ENCODE measurements around the gene COL15A1. TPM values are rescaled to one million over a fixed set of nuclear protein-coding genes. Genes with fewer than 3 reads are reported as not detected.

Gene COL15A1
- total RNA-seq, 1 donor from 2014 or later = 0.07 TPM

- Mint-ChIP-seq H3K27ac (peak overlapping the region; percentile 83), H3K4me3 (peak overlapping the region; percentile 89), H3K27me3 (no peaks in the 10 kb centered on the region), H3K4me1 (peaks cover 37% of the 10 kb centered on the region), H3K36me3 (ENCODE audit: low read depth) (no peaks in the 10 kb centered on the region), H3K9me3 (peaks cover 6% of the 10 kb centered on the region)
- ChIA-PET CTCF (interaction anchor here (1.0 to 2.1 kb wide), 7 partner anchors 27 to 106 kb away, joined by 3 to 15 read pairs (median 9); no protein-coding TSS in a partner anchor), POLR2A (interaction anchor here (1.7 to 4.8 kb wide), 6 partner anchors 10 to 109 kb away, joined by 8 to 54 read pairs (median 14); no protein-coding TSS in a partner anchor)
- no peak for DNase-seq
- intact Hi-C loops (cut with micrococcal nuclease) = no loop called here
- no peak for ATAC-seq (ENCODE audit: low read depth)
- TF ChIP-seq CTCF (IDR thresholded peaks at IDR 0.05) = no peak
Measured at GRCh38 chr9:99103054-99103895, 159.6 kb downstream of the COL15A1 start.

- Mint-ChIP-seq H3K27me3 (no peaks in the 10 kb centered on the region), H3K27ac (peak overlapping the region; percentile 83), H3K4me1 (peaks cover 44% of the 10 kb centered on the region), H3K36me3 (ENCODE audit: low read depth) (no peaks in the 10 kb centered on the region), H3K9me3 (peaks cover 6% of the 10 kb centered on the region), H3K4me3 (peak overlapping the region; percentile 89)
- ATAC-seq (ENCODE audit: low read depth) = no peak
- no peak for DNase-seq
- TF ChIP-seq CTCF (IDR thresholded peaks at IDR 0.05) = no peak
- intact Hi-C loops (cut with micrococcal nuclease) = loop anchor here (1.0 to 2.0 kb wide), 7 partner anchors 26 to 803 kb away; partner anchors contain the start of gene STX17
- POLR2A ChIA-PET = interaction anchor here (0.6 to 4.8 kb wide), 13 partner anchors 10 to 718 kb away, joined by 3 to 54 read pairs (median 8); no protein-coding TSS in a partner anchor
- CTCF ChIA-PET = interaction anchor here (1.0 to 2.1 kb wide), 6 partner anchors 27 to 107 kb away, joined by 3 to 15 read pairs (median 10); no protein-coding TSS in a partner anchor
Measured at GRCh38 chr9:99103901-99104458, 160.3 kb downstream of the COL15A1 start.

- Mint-ChIP-seq H3K36me3 (ENCODE audit: low read depth) (no peaks in the 10 kb centered on the region), H3K27me3 (no peaks in the 10 kb centered on the region), H3K4me1 (peaks cover 50% of the 10 kb centered on the region), H3K4me3 (peak within 1 kb of the TSS; percentile 89), H3K27ac (peak within 1 kb of the TSS; percentile 83), H3K9me3 (peaks cover 3% of the 10 kb centered on the region)
- DNase-seq (peak; percentile 98), ATAC-seq (ENCODE audit: low read depth) (peak; percentile 85)
- CTCF ChIA-PET = interaction anchor here (1.0 to 2.1 kb wide), 8 partner anchors 14 to 107 kb away, joined by 3 to 15 read pairs (median 6); no protein-coding TSS in a partner anchor
- POLR2A ChIA-PET = interaction anchor here (0.6 to 4.8 kb wide), 19 partner anchors 9 to 718 kb away, joined by 3 to 54 read pairs (median 5); no protein-coding TSS in a partner anchor
- intact Hi-C loops (cut with micrococcal nuclease) = loop anchor here (1.0 to 5.0 kb wide), 8 partner anchors 26 to 802 kb away; partner anchors contain the start of genes ALG2, SEC61B and STX17
- TF ChIP-seq CTCF (IDR thresholded peaks at IDR 0.05) = no peak
Measured at GRCh38 chr9:99104459-99105151, 160.9 kb downstream of the COL15A1 start, which contains the start of gene TGFBR1. Gene TGFBR1 (plus strand): TSS chr9:99105113. CDS start chr9:99105206, 93 bp downstream.

GRCh38 chr9:99105152-99106043 is 161.7 kb downstream of the COL15A1 start:
- ChIA-PET CTCF (interaction anchor here (1.0 to 2.1 kb wide), 6 partner anchors 13 to 104 kb away, joined by 3 to 15 read pairs (median 10); no protein-coding TSS in a partner anchor), POLR2A (interaction anchor here (0.7 to 4.8 kb wide), 20 partner anchors 8 to 717 kb away, joined by 3 to 54 read pairs (median 7); no protein-coding TSS in a partner anchor)
- H3K27me3 Mint-ChIP-seq = no peaks in the 10 kb centered on the region
- peak; percentile 60 for DNase-seq
- H3K36me3 Mint-ChIP-seq (ENCODE audit: low read depth) = peaks cover 2% of the 10 kb centered on the region
- peaks cover 58% of the 10 kb centered on the region for H3K4me1 Mint-ChIP-seq
- H3K27ac Mint-ChIP-seq = peak overlapping the region; percentile 81
- no peaks in the 10 kb centered on the region for H3K9me3 Mint-ChIP-seq
- H3K4me3 Mint-ChIP-seq = peak overlapping the region; percentile 87
- intact Hi-C loops (cut with micrococcal nuclease) = loop anchor here (1.0 to 5.0 kb wide), 5 partner anchors 14 to 801 kb away; partner anchors contain the start of genes ALG2, SEC61B and STX17
- no peak for TF ChIP-seq CTCF (IDR thresholded peaks at IDR 0.05)
- ATAC-seq (ENCODE audit: low read depth) = peak; percentile 18

All from activated B cell treated with CpG ODN at 0.5 μM for 24 hours (primary cell).